ENCODE data around the gene PTTG1IP2. TPM values are rescaled to one million over a fixed set of nuclear protein-coding genes. Genes with fewer than 3 reads are reported as not detected.

Gene PTTG1IP2
- polyA plus RNA-seq, 2 of the 4 experiments (the other 2 are of a cell fraction), result not detected

GRCh38 chr7:90484706-90485105 is 15.3 kb downstream of the PTTG1IP2 start:
- FAIRE-seq (no peak), DNase-seq (ENCODE audit: low read depth in 1 of 2, low spot score in 1 of 2) (no peak), ATAC-seq (no peak)
- Histone ChIP-seq H3K4me1 (no peaks in the 10 kb centered on the region), H3K9me3 (no peaks in the 10 kb centered on the region), H3K4me3 (no peak overlapping the region), H3K27ac (no peak overlapping the region), H3K4me2 (no peak overlapping the region)
- no peak for TF ChIP-seq RARB (CRISPR knock-in tag; IDR thresholded peaks at IDR 0.05)
- TF ChIP-seq SMC3 (IDR thresholded peaks at IDR 0.05), result no peak
- no peak for TF ChIP-seq E2F6 (IDR thresholded peaks at IDR 0.05; ENCODE audit: borderline replicate concordance, low read depth)
- TF ChIP-seq USF2 (IDR thresholded peaks at IDR 0.05), result no peak
- POLR2A ChIA-PET, result no interaction called here
- CTCF ChIA-PET, result interaction anchor here (2.8 kb wide), 1 partner anchor 10 kb away, joined by 7 read pairs; no protein-coding TSS in a partner anchor

GRCh38 chr7:90485734-90486316 is 16.4 kb downstream of the PTTG1IP2 start:
- DNase-seq (ENCODE audit: low read depth in 1 of 2, low spot score in 1 of 2) (no peak), FAIRE-seq (no peak), ATAC-seq (no peak)
- Histone ChIP-seq H3K4me2 (no peak overlapping the region), H3K4me1 (no peaks in the 10 kb centered on the region), H3K4me3 (no peak overlapping the region), H3K9me3 (no peaks in the 10 kb centered on the region), H3K27ac (no peak overlapping the region)
- no peak for TF ChIP-seq EHF (CRISPR knock-in tag; IDR thresholded peaks at IDR 0.05)
- WGBS (ENCODE audit: missing lambda C conversion rate), result 40% methylated on average over 6 of the region's 6 CpGs
- ChIA-PET CTCF (interaction anchor here (2.8 kb wide), 1 partner anchor 11 kb away, joined by 7 read pairs; no protein-coding TSS in a partner anchor), POLR2A (no interaction called here)

GRCh38 chr7:90487808-90488207 is 18.4 kb downstream of the PTTG1IP2 start:
- Histone ChIP-seq H3K4me3 (no peak overlapping the region), H3K4me1 (no peaks in the 10 kb centered on the region), H3K4me2 (no peak overlapping the region), H3K27ac (no peak overlapping the region), H3K9me3 (no peaks in the 10 kb centered on the region)
- TF ChIP-seq HES2 (IDR thresholded peaks at IDR 0.05) (no peak), ZNF302 (CRISPR knock-in tag; IDR thresholded peaks at IDR 0.05) (no peak), HOXB13 (CRISPR knock-in tag; IDR thresholded peaks at IDR 0.05; ENCODE audit: low read depth) (no peak), HDAC2 (IDR thresholded peaks at IDR 0.05) (no peak), PBX3 (IDR thresholded peaks at IDR 0.05) (no peak), ZFP36 (IDR thresholded peaks at IDR 0.05; ENCODE audit: borderline replicate concordance, partially characterized antibody) (no peak), NPAS2 (CRISPR knock-in tag; IDR thresholded peaks at IDR 0.05; ENCODE audit: borderline replicate concordance) (no peak), ESRRA (IDR thresholded peaks at IDR 0.05; ENCODE audit: borderline replicate concordance, low read length) (no peak), SMC3 (IDR thresholded peaks at IDR 0.05) (no peak), POLR2AphosphoS2 (conservative IDR thresholded peaks at IDR 0.05; ENCODE audit: low read length) (no peak), BHLHE40 (IDR thresholded peaks at IDR 0.05; ENCODE audit: low read depth, low read length) (no peak), USF2 (IDR thresholded peaks at IDR 0.05) (no peak), EP300 (IDR thresholded peaks at IDR 0.05) (no peak), HOXA7 (CRISPR knock-in tag; IDR thresholded peaks at IDR 0.05) (no peak)
- no peak for FAIRE-seq
- ATAC-seq, result no peak
- 3% methylated on average over 2 of the region's 2 CpGs for WGBS (ENCODE audit: missing lambda C conversion rate)
- no peak for DNase-seq (ENCODE audit: low read depth in 1 of 2, low spot score in 1 of 2)
- ChIA-PET CTCF (interaction anchor here (0.6 kb wide), 1 partner anchor 428 kb away, joined by 3 read pairs; no protein-coding TSS in a partner anchor), POLR2A (interaction anchor here (0.6 kb wide), 1 partner anchor 10 kb away, joined by 3 read pairs; no protein-coding TSS in a partner anchor)

All from A549 (cell line).